ENCODE results near the gene TNRC6C. TPM values are rescaled to one million over a fixed set of nuclear protein-coding genes. Genes with fewer than 3 reads are reported as not detected.
A peak's percentile ranks its signal among the peaks of the same experiment; 100 is the strongest.

Gene TNRC6C
- total and polyA plus RNA-seq, 2 experiments from 2014 or later = 10.1 to 16.6 TPM

- H3K4me1 ChIP-seq (ENCODE audit: insufficient read depth) = no peaks in the 10 kb centered on the region
- no peaks in the 10 kb centered on the region for H4K20me1 ChIP-seq (replicated peaks; ENCODE audit: insufficient read depth)
- H3K4me2 ChIP-seq = peak overlapping the region; percentile 53; the same call in 1 of the 2 replicates
- TF ChIP-seq ETS1 (IDR thresholded peaks at IDR 0.05) (peak; percentile 81), POLR2AphosphoS5 (IDR thresholded peaks at IDR 0.05; ENCODE audit: low read depth) (no peak)
- H3K4me3 ChIP-seq = peak overlapping the region; percentile 27; the same call in 1 of the 2 replicates
- Mint-ChIP-seq H3K9me3 (no peaks in the 10 kb centered on the region), H3K4me3 (peak overlapping the region; percentile 62), H3K4me1 (peaks cover 21% of the 10 kb centered on the region), H3K27me3 (ENCODE audit: insufficient read depth, low read depth, poor library complexity) (peaks cover 13% of the 10 kb centered on the region), H3K27ac (no peak overlapping the region), H3K36me3 (ENCODE audit: low read depth) (no peaks in the 10 kb centered on the region; the same call in 2 of the 3 replicates)
- H3K36me3 ChIP-seq (ENCODE audit: insufficient read depth) = no peaks in the 10 kb centered on the region
- no peak overlapping the region for H3K27ac ChIP-seq (ENCODE audit: low read depth)
- peak overlapping the region; percentile 72; the same call in 1 of the 2 replicates for H2AFZ ChIP-seq
- ATAC-seq (peak; percentile 95), DNase-seq (ENCODE audit: low spot score) (peak; percentile 74)
- H3F3A ChIP-seq (replicated peaks; ENCODE audit: low read depth) = no peaks in the 10 kb centered on the region
- no peaks in the 10 kb centered on the region for H3K27me3 ChIP-seq (ENCODE audit: insufficient read depth)
- peaks cover 8% of the 10 kb centered on the region for H3K9me2 ChIP-seq (ENCODE audit: insufficient read depth)
- H3K79me2 ChIP-seq (replicated peaks; ENCODE audit: insufficient read depth) = no peaks in the 10 kb centered on the region
Measured at GRCh38 chr17:77948690-77949114, 9.8 kb upstream of the TNRC6C start.

GRCh38 chr17:77951123-77951522 is 7.4 kb upstream of the TNRC6C start:
- no peak for TF ChIP-seq EZH2phosphoT487 (IDR thresholded peaks at IDR 0.05; ENCODE audit: unreplicated experiment)
- Histone ChIP-seq H3K4me3 (no peak overlapping the region), H3K79me2 (replicated peaks; ENCODE audit: insufficient read depth) (no peaks in the 10 kb centered on the region), H3K4me1 (ENCODE audit: insufficient read depth) (peaks cover 8% of the 10 kb centered on the region), H3K4me2 (no peak overlapping the region), H4K20me1 (replicated peaks; ENCODE audit: insufficient read depth) (no peaks in the 10 kb centered on the region), H3K27me3 (ENCODE audit: insufficient read depth) (peaks cover 8% of the 10 kb centered on the region), H3K9me2 (ENCODE audit: insufficient read depth) (peaks cover 8% of the 10 kb centered on the region), H3F3A (replicated peaks; ENCODE audit: low read depth) (no peaks in the 10 kb centered on the region), H3K36me3 (ENCODE audit: insufficient read depth) (no peaks in the 10 kb centered on the region), H2AFZ (no peak overlapping the region), H3K27ac (ENCODE audit: low read depth) (no peak overlapping the region)
- no peak overlapping the region for H3K4me3 Mint-ChIP-seq
- DNase-seq (ENCODE audit: low spot score) (no peak), ATAC-seq (no peak)
- no peaks in the 10 kb centered on the region for H3K9me3 Mint-ChIP-seq
- no peaks in the 10 kb centered on the region; the same call in 2 of the 3 replicates for H3K36me3 Mint-ChIP-seq (ENCODE audit: low read depth)
- no peak overlapping the region for H3K27ac Mint-ChIP-seq
- peaks cover 14% of the 10 kb centered on the region for H3K4me1 Mint-ChIP-seq
- H3K27me3 Mint-ChIP-seq (ENCODE audit: insufficient read depth, low read depth, poor library complexity) = peaks cover 8% of the 10 kb centered on the region

- no peak for ATAC-seq
- Mint-ChIP-seq H3K27me3 (ENCODE audit: insufficient read depth, low read depth, poor library complexity) (peaks cover 18% of the 10 kb centered on the region), H3K36me3 (ENCODE audit: low read depth) (no peaks in the 10 kb centered on the region; the same call in 2 of the 3 replicates), H3K4me1 (peaks cover 18% of the 10 kb centered on the region), H3K27ac (no peak overlapping the region), H3K9me3 (no peaks in the 10 kb centered on the region; the same call in 2 of the 3 replicates), H3K4me3 (no peak overlapping the region)
- no peak overlapping the region for H3K4me2 ChIP-seq
- H3K27me3 ChIP-seq (ENCODE audit: insufficient read depth) = peaks cover 20% of the 10 kb centered on the region
- H3K4me1 ChIP-seq (ENCODE audit: insufficient read depth) = peaks cover 15% of the 10 kb centered on the region
- no peaks in the 10 kb centered on the region for H3K79me2 ChIP-seq (replicated peaks; ENCODE audit: insufficient read depth)
- no peak overlapping the region for H2AFZ ChIP-seq
- H3F3A ChIP-seq (replicated peaks; ENCODE audit: low read depth) = no peaks in the 10 kb centered on the region
- no peak overlapping the region for H3K4me3 ChIP-seq
- H3K36me3 ChIP-seq (ENCODE audit: insufficient read depth) = no peaks in the 10 kb centered on the region
- H3K27ac ChIP-seq (ENCODE audit: low read depth) = no peak overlapping the region
- no peak for DNase-seq (ENCODE audit: low spot score)
- peaks cover 8% of the 10 kb centered on the region for H3K9me2 ChIP-seq (ENCODE audit: insufficient read depth)
- no peaks in the 10 kb centered on the region for H4K20me1 ChIP-seq (replicated peaks; ENCODE audit: insufficient read depth)
- TF ChIP-seq NANOG (IDR thresholded peaks at IDR 0.05; ENCODE audit: borderline replicate concordance) (no peak), JUNB (IDR thresholded peaks at IDR 0.05; ENCODE audit: unreplicated experiment) (no peak), EZH2 (IDR thresholded peaks at IDR 0.05; ENCODE audit: low read depth, unreplicated experiment) (no peak), ZNF462 (CRISPR knock-in tag; IDR thresholded peaks at IDR 0.05) (no peak), STAT1 (IDR thresholded peaks at IDR 0.05; ENCODE audit: unreplicated experiment) (no peak), CREB1 (CRISPR knock-in tag; IDR thresholded peaks at IDR 0.05; ENCODE audit: low read depth) (no peak), POLR2AphosphoS5 (IDR thresholded peaks at IDR 0.05; ENCODE audit: low read depth) (no peak)
Measured at GRCh38 chr17:77952368-77952767, 6.1 kb upstream of the TNRC6C start.

Measured in GM23338 (cell line).